Ectodermal cell (in vitro differentiated cells): ENCODE measurements around the gene TACSTD2.
"Not testable (repeated sequence)": the region's sequence is repeated elsewhere in the genome, so short reads cannot be mapped to it uniquely, and the experiment has no call there.

Experiments used
- H3K27ac ChIP-seq: 2 replicates; pipeline ENCODE4 v1.7.0; 2013; ENCODE audit warnings: mild to moderate bottlenecking, low read depth, low read length; ENCODE audit not compliant: insufficient read depth, poor library complexity, severe bottlenecking
- H3K27me3 ChIP-seq: 2 replicates; pipeline ENCODE4 v1.7.0; 2013; ENCODE audit warnings: mild to moderate bottlenecking, low read length; ENCODE audit not compliant: insufficient read depth, control insufficient read depth, poor library complexity, severe bottlenecking
- H3K36me3 ChIP-seq: one replicate; pipeline ENCODE4 v1.7.0; 2013; ENCODE audit warnings: low read length; ENCODE audit not compliant: control insufficient read depth, insufficient read depth
- H3K4me1 ChIP-seq: one replicate; pipeline ENCODE4 v1.7.0; 2013; ENCODE audit warnings: low read length; ENCODE audit not compliant: control insufficient read depth, insufficient read depth
- H3K4me3 ChIP-seq: 2 replicates; pipeline ENCODE4 v1.7.0; 2013; ENCODE audit warnings: low read depth, low read length, control low read depth; ENCODE audit not compliant: insufficient read depth
- H3K9me3 ChIP-seq: 2 replicates; pipeline ENCODE4 v1.7.0; 2013; ENCODE audit warnings: mild to moderate bottlenecking, low read length, moderate library complexity; ENCODE audit not compliant: control insufficient read depth
- WGBS, 2 experiments: methylation state at CpG; one replicate each; pipeline ENCODE4 v1.1.7; 2013; ENCODE audit warnings: missing lambda C conversion rate in 2 of 2; 5-methylcytosine and 5-hydroxymethylcytosine counted together

Gene TACSTD2

DNA sequence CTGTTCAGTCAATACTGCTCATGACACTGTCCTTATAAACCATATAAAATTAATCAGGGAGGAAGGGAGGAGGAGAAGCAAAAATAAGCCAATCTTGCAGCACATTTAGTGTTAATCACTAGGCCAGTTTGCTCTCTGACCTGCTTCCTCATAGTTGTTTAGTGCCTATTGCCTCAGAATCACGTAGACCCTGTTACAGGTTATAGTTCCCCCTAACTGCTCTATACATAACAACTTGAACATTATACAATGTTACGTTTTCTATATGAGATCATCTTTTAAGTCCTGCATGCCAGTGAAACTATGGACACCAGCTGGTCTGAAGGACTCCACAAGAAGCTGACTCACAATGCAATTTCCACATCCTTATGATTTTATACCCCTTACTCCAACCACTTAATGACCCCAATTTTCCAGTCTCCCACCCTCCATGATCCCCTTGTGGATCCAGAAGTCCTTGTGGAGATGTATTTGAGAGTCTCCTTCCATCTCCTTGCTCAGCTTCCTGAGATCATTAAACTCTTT is 34.9 kb upstream of the TACSTD2 start:
- Histone ChIP-seq H3K4me3 (no peak overlapping the region), H3K36me3 (no peaks in the 10 kb centered on the region), H3K27me3 (no peaks in the 10 kb centered on the region), H3K4me1 (no peaks in the 10 kb centered on the region), H3K27ac (no peak overlapping the region), H3K9me3 (no peaks in the 10 kb centered on the region)
- 91 to 94% methylated on average over 2 of the region's 2 CpGs for WGBS, 2 experiments

DNA sequence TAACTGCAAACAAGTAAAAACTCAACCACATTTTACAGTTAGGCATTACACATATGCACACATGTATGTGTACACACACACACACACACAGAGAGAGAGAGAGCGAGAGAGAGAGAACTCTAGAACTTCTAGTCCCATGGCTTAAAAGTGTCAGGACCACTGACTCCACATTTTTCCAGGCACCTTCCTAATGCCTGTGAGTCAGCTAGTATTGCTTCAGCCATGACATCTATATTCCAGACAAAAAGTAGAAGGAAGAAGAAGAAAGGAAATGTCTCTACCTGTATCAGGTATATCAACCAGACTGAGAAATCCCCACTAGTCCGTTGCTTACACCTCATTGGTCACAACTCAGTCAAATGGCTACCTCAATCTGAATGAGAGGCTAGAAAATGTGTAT is 31.9 kb upstream of the TACSTD2 start:
- no peak overlapping the region for H3K4me3 ChIP-seq
- no peaks in the 10 kb centered on the region for H3K4me1 ChIP-seq
- H3K9me3 ChIP-seq, result no peaks in the 10 kb centered on the region
- no peak overlapping the region for H3K27ac ChIP-seq
- WGBS, 2 experiments, result 67 to 92% methylated on average over 2 of the region's 2 CpGs
- H3K36me3 ChIP-seq, result no peaks in the 10 kb centered on the region
- no peaks in the 10 kb centered on the region for H3K27me3 ChIP-seq

DNA sequence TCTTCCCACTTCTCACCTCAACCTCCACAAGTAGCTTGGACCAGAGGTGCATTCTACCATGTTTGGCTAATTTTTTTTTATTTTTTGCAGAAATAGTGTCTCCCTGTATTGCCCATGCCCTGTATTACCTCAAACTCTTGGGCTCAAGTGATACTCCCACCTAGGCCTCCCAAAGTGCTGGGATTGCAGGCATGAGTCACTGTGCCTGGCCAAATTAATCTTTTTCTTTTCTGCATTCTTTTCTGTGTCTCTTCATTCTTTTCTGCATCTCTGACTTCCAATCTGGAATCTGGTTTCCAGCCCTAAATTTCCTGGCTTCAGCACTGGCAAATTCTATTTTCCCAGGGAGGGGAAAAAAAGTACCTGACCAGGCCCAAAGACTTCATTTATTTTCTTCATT is 31.2 kb upstream of the TACSTD2 start:
- Histone ChIP-seq H3K27ac (no peak overlapping the region), H3K4me1 (no peaks in the 10 kb centered on the region), H3K36me3 (no peaks in the 10 kb centered on the region), H3K27me3 (no peaks in the 10 kb centered on the region), H3K4me3 (no peak overlapping the region), H3K9me3 (no peaks in the 10 kb centered on the region)

DNA sequence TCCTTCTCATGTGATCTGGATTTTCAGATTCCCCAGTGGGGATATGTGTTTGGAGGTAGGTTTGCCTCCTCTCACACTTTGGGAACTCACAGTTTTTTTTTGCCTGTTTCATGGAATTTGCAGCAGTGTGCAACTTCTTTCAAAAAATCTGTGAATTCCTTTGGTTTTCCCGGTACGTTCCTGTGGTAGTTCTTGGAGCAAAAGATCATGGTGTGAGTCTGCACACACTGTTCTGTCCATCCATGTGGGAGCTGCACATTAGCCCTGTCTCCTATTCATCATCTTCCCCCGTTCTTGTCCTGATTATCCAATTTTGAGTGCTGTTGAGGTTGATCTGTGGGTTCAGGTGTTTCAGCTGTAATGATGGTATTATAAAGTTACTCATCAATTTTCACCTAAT is 30.3 kb upstream of the TACSTD2 start:
- WGBS, 2 experiments, result 85 to 90% methylated on average over 3 of the region's 3 CpGs
- Histone ChIP-seq H3K4me3 (no peak overlapping the region), H3K4me1 (no peaks in the 10 kb centered on the region), H3K27ac (no peak overlapping the region), H3K27me3 (no peaks in the 10 kb centered on the region), H3K9me3 (no peaks in the 10 kb centered on the region), H3K36me3 (no peaks in the 10 kb centered on the region)

DNA sequence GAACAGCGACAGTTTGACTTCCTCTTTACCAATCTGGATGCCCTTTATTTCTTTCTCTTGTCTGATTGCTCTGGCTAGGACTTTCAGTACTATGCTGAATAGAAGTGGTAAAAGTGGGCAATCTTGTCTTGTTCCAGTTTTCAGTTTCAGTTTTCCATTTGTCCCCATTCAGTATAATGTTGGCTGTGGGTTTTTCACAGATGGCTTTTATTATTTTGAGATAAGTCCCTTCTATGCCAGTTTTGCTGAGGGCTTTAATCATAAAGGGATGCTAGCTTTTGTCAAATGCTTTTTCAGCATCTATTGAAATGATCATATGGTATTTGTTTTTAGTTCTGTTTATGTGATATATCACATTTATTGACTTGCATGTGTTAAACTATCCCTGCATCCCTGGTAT is 24.9 kb upstream of the TACSTD2 start:
- H3K9me3 ChIP-seq, H3K27me3 ChIP-seq, H3K27ac ChIP-seq: not testable (repeated sequence)

DNA sequence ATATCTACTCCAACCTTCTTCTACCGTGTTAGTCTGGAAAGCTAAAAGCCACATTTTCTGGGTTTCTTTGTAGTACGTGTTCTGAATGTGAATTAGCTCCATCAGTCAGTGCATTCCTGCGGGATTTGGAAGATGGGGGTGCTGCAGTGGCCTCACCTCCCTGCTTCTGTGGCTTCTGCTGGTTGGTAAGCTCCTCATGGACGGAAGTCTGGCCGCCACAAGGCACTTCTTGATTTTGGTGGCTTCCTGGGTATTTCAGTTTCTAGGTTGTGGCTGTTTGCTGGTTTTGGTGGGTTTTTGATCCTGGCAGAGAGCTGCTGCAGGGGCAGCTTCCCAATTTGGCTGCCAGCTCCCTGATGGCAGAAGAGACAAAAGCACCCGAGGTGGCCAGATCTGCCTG is 20.9 kb upstream of the TACSTD2 start:
- no peaks in the 10 kb centered on the region for H3K4me1 ChIP-seq
- WGBS, 2 experiments, result 87 to 92% methylated on average over 6 of the region's 6 CpGs
- H3K27me3 ChIP-seq, result no peaks in the 10 kb centered on the region
- H3K9me3 ChIP-seq, result no peaks in the 10 kb centered on the region
- no peak overlapping the region for H3K27ac ChIP-seq
- no peak overlapping the region for H3K4me3 ChIP-seq
- no peaks in the 10 kb centered on the region for H3K36me3 ChIP-seq

More for the DNA sequence above, 24.9 kb upstream of the TACSTD2 start:
- H3K4me1 ChIP-seq, H3K4me3 ChIP-seq, H3K36me3 ChIP-seq: not testable (repeated sequence)
- WGBS, 2 experiments, result 92 to 96% methylated on average over 1 of the region's 1 CpG

DNA sequence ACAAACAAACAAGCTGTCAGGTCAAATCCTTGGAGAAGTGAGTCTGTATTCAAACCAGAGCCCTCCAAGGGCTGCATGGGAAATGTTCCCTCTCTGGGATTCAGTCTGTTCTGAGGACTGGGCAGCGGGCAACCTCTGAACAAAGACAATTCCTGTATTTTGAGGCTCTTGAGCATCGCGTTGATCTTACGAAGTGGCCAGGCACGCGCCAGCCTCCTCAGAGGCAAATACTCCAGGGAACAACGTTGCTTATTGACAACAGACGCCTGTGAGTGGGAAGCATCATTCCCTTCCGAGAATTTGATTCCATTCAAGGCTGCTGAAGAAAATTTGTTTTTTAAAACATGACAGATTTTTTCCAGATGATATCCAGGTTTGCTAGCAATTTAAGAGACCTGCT is 20.0 kb upstream of the TACSTD2 start:
- H3K9me3 ChIP-seq, result no peaks in the 10 kb centered on the region
- no peaks in the 10 kb centered on the region for H3K27me3 ChIP-seq
- no peak overlapping the region for H3K27ac ChIP-seq
- no peaks in the 10 kb centered on the region for H3K36me3 ChIP-seq
- 90 to 91% methylated on average over 9 of the region's 9 CpGs for WGBS, 2 experiments
- no peak overlapping the region for H3K4me3 ChIP-seq
- no peaks in the 10 kb centered on the region for H3K4me1 ChIP-seq

DNA sequence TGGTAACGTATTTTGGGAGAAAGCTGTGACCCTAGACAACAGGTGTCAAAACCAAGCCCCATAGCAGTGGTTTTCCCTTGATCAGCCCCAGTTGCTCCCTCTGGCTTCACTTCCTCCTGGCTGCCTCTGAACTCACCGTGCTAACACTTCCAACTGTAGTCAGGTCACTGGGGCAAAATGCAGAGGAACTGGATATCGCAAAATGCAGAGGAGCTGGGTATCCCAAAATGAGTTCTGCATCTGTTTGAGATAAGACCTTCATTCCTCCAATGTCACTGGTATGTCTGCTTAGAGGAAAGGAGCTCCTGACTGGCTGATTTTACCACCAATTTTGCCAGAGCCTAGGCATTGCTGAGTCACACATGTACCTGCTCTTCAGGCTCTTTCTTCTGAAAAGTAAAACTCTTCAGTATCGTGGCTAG is 19.6 kb upstream of the TACSTD2 start:
- no peaks in the 10 kb centered on the region for H3K4me1 ChIP-seq
- H3K27ac ChIP-seq, result no peak overlapping the region
- no peaks in the 10 kb centered on the region for H3K27me3 ChIP-seq
- no peak overlapping the region for H3K4me3 ChIP-seq
- H3K36me3 ChIP-seq, result no peaks in the 10 kb centered on the region
- H3K9me3 ChIP-seq, result no peaks in the 10 kb centered on the region
- 81 to 88% methylated on average over 4 of the region's 4 CpGs for WGBS, 2 experiments

DNA sequence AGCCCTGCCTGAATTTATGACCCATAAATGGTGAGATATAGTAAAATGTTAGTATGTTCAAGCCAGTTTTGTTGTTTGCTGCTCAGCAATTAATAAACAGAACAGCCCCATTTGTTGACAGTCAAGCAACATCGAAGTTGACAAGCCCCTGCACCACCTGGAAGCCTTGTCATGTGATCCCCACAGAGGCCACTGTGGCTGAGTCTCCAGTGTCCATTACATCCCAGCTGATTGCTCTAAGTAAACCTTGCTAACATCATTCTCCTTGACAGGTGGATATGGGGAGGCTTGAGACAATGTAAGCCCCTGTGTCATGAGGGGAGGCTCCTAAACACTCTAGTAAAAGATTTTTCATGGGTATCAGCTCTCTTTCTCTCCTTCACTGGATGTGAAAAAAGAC is 17.5 kb upstream of the TACSTD2 start:
- H3K27me3 ChIP-seq, result no peaks in the 10 kb centered on the region
- WGBS, 2 experiments, result 86 to 96% methylated on average over 1 of the region's 1 CpG
- no peaks in the 10 kb centered on the region for H3K36me3 ChIP-seq
- H3K4me3 ChIP-seq, result no peak overlapping the region
- no peak overlapping the region for H3K27ac ChIP-seq
- H3K4me1 ChIP-seq, result no peaks in the 10 kb centered on the region
- H3K9me3 ChIP-seq, result no peaks in the 10 kb centered on the region

DNA sequence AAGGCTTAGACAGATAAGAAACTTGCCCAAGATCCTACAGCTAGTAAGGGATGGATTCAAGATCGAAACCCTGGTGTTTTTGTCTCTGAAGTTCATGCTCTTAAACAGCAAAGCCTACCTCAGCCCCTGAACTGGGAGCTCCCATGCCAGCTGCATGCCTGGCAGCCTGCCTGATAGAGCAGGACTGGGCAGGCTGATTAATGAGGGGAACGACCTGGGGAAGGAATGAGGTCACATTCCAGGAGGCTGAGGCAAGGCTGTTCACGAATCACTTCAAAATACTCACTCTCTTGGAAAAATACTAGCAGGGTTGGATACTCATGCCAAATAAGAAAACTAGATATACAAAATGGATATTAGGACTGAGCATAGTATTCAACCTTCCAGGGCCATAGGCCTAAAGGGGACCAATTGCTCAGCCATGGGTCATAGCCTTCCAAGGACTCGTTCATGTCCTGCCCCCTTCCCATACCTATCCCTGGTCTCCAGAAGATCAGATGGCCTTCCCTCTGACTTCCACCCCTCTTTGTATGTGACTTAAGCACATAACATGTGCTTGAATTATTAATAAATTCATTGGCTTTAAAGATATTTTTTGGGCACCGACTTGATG is 15.6 kb upstream of the TACSTD2 start:
- no peak overlapping the region for H3K27ac ChIP-seq
- H3K9me3 ChIP-seq, result no peaks in the 10 kb centered on the region
- H3K27me3 ChIP-seq, result no peaks in the 10 kb centered on the region
- no peak overlapping the region for H3K4me3 ChIP-seq
- WGBS, 2 experiments, result 79 to 86% methylated on average over 5 of the region's 5 CpGs
- H3K4me1 ChIP-seq, result no peaks in the 10 kb centered on the region
- no peaks in the 10 kb centered on the region for H3K36me3 ChIP-seq

DNA sequence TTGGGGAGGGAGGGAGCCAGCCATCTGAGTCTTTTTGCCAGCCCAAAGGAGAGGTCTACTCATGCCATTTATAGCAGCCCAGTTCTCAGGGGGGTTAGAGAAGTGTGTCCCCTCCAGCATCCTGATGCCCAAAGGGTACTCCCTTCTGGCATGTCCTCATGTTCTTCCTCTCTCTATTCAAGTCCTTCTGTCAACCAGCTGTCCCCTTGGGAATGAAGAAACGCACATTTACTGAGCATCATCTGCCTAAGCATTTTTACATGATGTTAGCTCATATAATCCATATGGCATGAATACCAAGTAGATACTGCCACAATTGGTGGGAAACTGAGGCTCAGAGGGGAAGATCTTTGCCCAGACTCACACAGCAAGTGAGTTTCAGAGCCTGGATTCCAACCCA is 14.8 kb upstream of the TACSTD2 start:
- no peaks in the 10 kb centered on the region for H3K4me1 ChIP-seq
- H3K36me3 ChIP-seq, result no peaks in the 10 kb centered on the region
- no peak overlapping the region for H3K4me3 ChIP-seq
- no peak overlapping the region for H3K27ac ChIP-seq
- WGBS, 2 experiments, result 89 to 94% methylated on average over 1 of the region's 1 CpG
- no peaks in the 10 kb centered on the region for H3K9me3 ChIP-seq
- no peaks in the 10 kb centered on the region for H3K27me3 ChIP-seq
